Erythroblast (primary cell): ENCODE measurements around the gene NTF3.

ENCODE experiments used
- GATA1 ChIP-seq: IDR thresholded peaks from 2 replicates; pipeline ENCODE4 v1.6.1; 2011; ENCODE audit warnings: low read depth, mild to moderate bottlenecking, control low read depth, low read length, moderate library complexity
- POLR2A ChIP-seq: IDR thresholded peaks from 2 replicates; pipeline ENCODE4 v1.6.1; 2011; ENCODE audit warnings: mild to moderate bottlenecking, low read length

- TF ChIP-seq POLR2A (no peak), GATA1 (no peak)
Measured at GRCh38 chr12:5390174-5390799, 41.6 kb upstream of the NTF3 start.
